HepG2 (cell line): ENCODE measurements around the gene F7. TPM values are rescaled to one million over a fixed set of nuclear protein-coding genes. Genes with fewer than 3 reads are reported as not detected.

ENCODE experiments used
- ATAC-seq: fragments of 200-7000 bp; cut with Tn5 transposase; 3 replicates; pipeline ENCODE4 v1.9.1; 2020; ENCODE audit warnings: mild to moderate bottlenecking, moderate library complexity
- BruUV-seq: library from RNA; stranded (reverse); fragments of 400-500 nt; replicated peaks from 2 replicates; lab custom pipeline; 2021; lab: Mats Ljungman, UMichigan
- CTCF ChIA-PET: fragments of 300-600 bp; formaldehyde crosslinking; extraction: SDS; loops from one replicate; lab custom pipeline; 2021; ENCODE audit warnings: low total read pairs, inconsistent platforms, low intra/inter-chr PET ratio; lab: Yijun Ruan, JAX
- POLR2A ChIA-PET: fragments of 350-600 bp; sonication (Branson Sonifier 250); formaldehyde crosslinking; loops from one replicate; lab custom pipeline; 2020; ENCODE audit warnings: antibody characterized with exemption, inconsistent platforms; lab: Yijun Ruan, JAX
- DNase-seq: peaks from one replicate; pipeline ENCODE4 v3.0.0-alpha.2; 2015; ENCODE audit warnings: low spot score
- FAIRE-seq: peaks from 3 replicates; lab custom pipeline; 2011; peaks lifted over from hg19 to GRCh38; lab: Jason Lieb, UNC
- H2AFZ ChIP-seq: one replicate; pipeline ENCODE4 v1.6.1; 2011; ENCODE audit warnings: low read length, inconsistent platforms
- H3K27ac ChIP-seq: fragments of 300-600 bp; 3 replicates; pipeline ENCODE4 v1.8.0; 2011; ENCODE audit warnings: mixed run types, mild to moderate bottlenecking, mixed read lengths, low read length, inconsistent platforms; ENCODE audit not compliant: insufficient read depth; ENCODE audit errors: extremely low read length
- H3K27me3 ChIP-seq, 2 experiments: fragments of 200-600 bp in 1 of 2; 2 replicates in 1 of 2; 3 replicates in 1 of 2; pipeline versions ENCODE4 v1.6.0 to v1.8.0; 2011; ENCODE audit warnings: low read length in 2 of 2, mild to moderate bottlenecking in 2 of 2, moderate library complexity in 2 of 2, inconsistent platforms in 1 of 2; ENCODE audit not compliant: insufficient read depth in 2 of 2, control insufficient read depth in 1 of 2
- H3K36me3 ChIP-seq, 2 experiments: fragments of 200-600 bp in 1 of 2; replicated peaks in 1 of 2; 2 replicates in 1 of 2; 3 replicates in 1 of 2; pipeline versions ENCODE4 v1.5.1 to v1.8.0; 2011; ENCODE audit warnings: low read length in 2 of 2, inconsistent platforms in 1 of 2; ENCODE audit not compliant: insufficient read depth in 2 of 2, control insufficient read depth in 1 of 2
- H3K4me1 ChIP-seq: 2 replicates; pipeline ENCODE4 v1.5.1; 2012; ENCODE audit warnings: low read length, inconsistent platforms; ENCODE audit not compliant: insufficient read depth
- H3K4me2 ChIP-seq: 2 replicates; pipeline ENCODE4 v1.6.0; 2011; ENCODE audit warnings: low read depth, low read length, inconsistent platforms
- H3K4me3 ChIP-seq, 3 experiments: fragments of 200-600 bp in 1 of 3; sonication (generic), shearing (Covaris generic) in 1 of 3; replicated peaks in 1 of 3; 2 replicates each; pipeline ENCODE4 v1.5.1; 2011 to 2016; ENCODE audit warnings: low read length in 3 of 3, inconsistent platforms in 2 of 3, low read depth in 2 of 3, mild to moderate bottlenecking in 2 of 3, control low read depth in 1 of 3, mixed read lengths in 1 of 3; ENCODE audit not compliant: insufficient read depth in 1 of 3
- H3K79me2 ChIP-seq: one replicate; pipeline ENCODE4 v1.6.1; 2011; ENCODE audit warnings: low read length, inconsistent platforms; ENCODE audit not compliant: insufficient read depth
- H3K9ac ChIP-seq: 2 replicates; pipeline ENCODE4 v1.6.0; 2011; ENCODE audit warnings: mild to moderate bottlenecking, low read depth, low read length, inconsistent platforms; ENCODE audit not compliant: insufficient read depth
- H3K9me3 ChIP-seq: 2 replicates; pipeline ENCODE4 v1.5.1; 2012; ENCODE audit warnings: mild to moderate bottlenecking, low read length
- H4K20me1 ChIP-seq: 2 replicates; pipeline ENCODE4 v1.6.0; 2011; ENCODE audit warnings: inconsistent platforms, mild to moderate bottlenecking, low read length, moderate library complexity; ENCODE audit not compliant: insufficient read depth
- AGO2 ChIP-seq: fragments of 200-400 bp; formaldehyde crosslinking; optimal IDR thresholded peaks from 2 replicates; pipeline ENCODE3; 2017; ENCODE audit warnings: mild to moderate bottlenecking, low read depth, low read length, moderate library complexity
- NFYC ChIP-seq: IDR thresholded peaks from 2 replicates; pipeline ENCODE4 v1.6.1; 2016; ENCODE audit warnings: missing genetic modification reagents, missing compliant biosample characterization
- ZNF766 ChIP-seq: sonication (generic); formaldehyde crosslinking; IDR thresholded peaks from 2 replicates; pipeline ENCODE4 v1.5.0; 2020; ENCODE audit warnings: missing genetic modification reagents, borderline replicate concordance
- WGBS: methylation state at CpG from one replicate; pipeline ENCODE4 v1.1.6; 2017; ENCODE audit warnings: low lambda C conversion rate; 5-methylcytosine and 5-hydroxymethylcytosine counted together
- in situ Hi-C: cut with HindIII; loops from 2 replicates; pipeline ENCODE4 v1.10.0; 2017; ENCODE audit warnings: low pct_unique_long_range_greater_than_20kb; ENCODE audit not compliant: extremely low pct_ligation_motif_present
- intact Hi-C: fragments of 100-400 bp; cut with micrococcal nuclease; formaldehyde crosslinking; loops from one replicate; pipeline ENCODE4 v1.10.0; 2022; ENCODE audit not compliant: unreplicated experiment
- polyA plus RNA-seq, 8 experiments: library from polyadenylated mRNA; depleted of rRNA in 3 of 8; stranded (reverse) in 7 of 8; unstranded in 1 of 8; fragments of >200 nt; fragmentation: Illumina TruSeq in 4 of 8; extraction: Trizol in 4 of 8; gene quantifications; 2 replicates each; pipeline versions ENCODE4 v1.2.1 to v1.2.3, GENCODE V29; 2011 to 2016; ENCODE audit warnings: low read depth in 4 of 8, missing spikeins in 1 of 8, mixed read lengths in 1 of 8; ENCODE audit not compliant: insufficient read depth in 1 of 8
- total RNA-seq, 5 experiments: library from RNA; depleted of rRNA; stranded (reverse); fragments of >200 nt; fragmentation: Illumina TruSeq; extraction: Trizol; gene quantifications; 2 replicates each; pipeline ENCODE4 v1.2.3, GENCODE V29; 2016; ENCODE audit warnings: low read depth in 1 of 5

The F7 gene
- total and polyA plus RNA-seq, 2 of the 13 experiments (the other 11 are each of a cell fraction or from before 2014, with no cell fraction given) = 12.6 to 26.5 TPM

GRCh38 chr13:113066142-113066455 lies 39.5 kb upstream of the F7 start:
- no peak overlapping the region for H3K4me2 ChIP-seq
- no peaks in the 10 kb centered on the region for H3K9me3 ChIP-seq
- no peak overlapping the region for H2AFZ ChIP-seq
- no peak overlapping the region for H3K9ac ChIP-seq
- peaks cover 15 to 34% of the 10 kb centered on the region in 2 experiments; a peak in 4 of 5 replicates for H3K36me3 ChIP-seq
- no peak overlapping the region for H3K27ac ChIP-seq
- in situ Hi-C loops = no loop called here
- WGBS = 95% methylated on average over 8 of the region's 10 CpGs
- no peaks in the 10 kb centered on the region for H3K27me3 ChIP-seq
- FAIRE-seq = no peak
- intact Hi-C loops = no loop called here
- TF ChIP-seq NFYC (CRISPR knock-in tag) = no peak
- TF ChIP-seq AGO2 = peak; percentile 0
- TF ChIP-seq, all 625 proteins: peak for 1
- Histone ChIP-seq H3K79me2 (no peaks in the 10 kb centered on the region), H4K20me1 (no peaks in the 10 kb centered on the region), H3K4me3 (no peak overlapping the region), H3K4me1 (no peaks in the 10 kb centered on the region)
- ATAC-seq (no peak), DNase-seq (no peak)
- POLR2A ChIA-PET = no interaction called here
- CTCF ChIA-PET = no interaction called here
- BruUV-seq = no TSS peak

GRCh38 chr13:113066746-113067145 lies 38.8 kb upstream of the F7 start:
- no peak for TF ChIP-seq ZNF766 (CRISPR knock-in tag)
- no peak overlapping the region for H3K4me3 ChIP-seq
- H3K79me2 ChIP-seq = no peaks in the 10 kb centered on the region
- peaks cover 13 to 39% of the 10 kb centered on the region in 2 experiments; a peak in 4 of 5 replicates for H3K36me3 ChIP-seq
- WGBS = 97% methylated on average over 6 of the region's 19 CpGs
- ChIA-PET POLR2A (no interaction called here), CTCF (no interaction called here)
- no peak overlapping the region for H3K27ac ChIP-seq
- H3K4me1 ChIP-seq = no peaks in the 10 kb centered on the region
- H4K20me1 ChIP-seq = no peaks in the 10 kb centered on the region
- BruUV-seq = no TSS peak
- no peak overlapping the region for H2AFZ ChIP-seq
- H3K9me3 ChIP-seq = no peaks in the 10 kb centered on the region
- in situ Hi-C loops = no loop called here
- no peak for DNase-seq
- H3K27me3 ChIP-seq = no peaks in the 10 kb centered on the region
- peak; percentile 14; the same call in 2 of the 3 replicates for ATAC-seq
- H3K4me2 ChIP-seq = no peak overlapping the region
- no peak for FAIRE-seq
- H3K9ac ChIP-seq = no peak overlapping the region
- intact Hi-C loops = no loop called here
